ENCODE data around the gene CTNNAL1. TPM values are rescaled to one million over a fixed set of nuclear protein-coding genes. Genes with fewer than 3 reads are reported as not detected.

The CTNNAL1 gene
- polyA plus RNA-seq, 1 donor from 2014 or later: 24.7 TPM

DNA sequence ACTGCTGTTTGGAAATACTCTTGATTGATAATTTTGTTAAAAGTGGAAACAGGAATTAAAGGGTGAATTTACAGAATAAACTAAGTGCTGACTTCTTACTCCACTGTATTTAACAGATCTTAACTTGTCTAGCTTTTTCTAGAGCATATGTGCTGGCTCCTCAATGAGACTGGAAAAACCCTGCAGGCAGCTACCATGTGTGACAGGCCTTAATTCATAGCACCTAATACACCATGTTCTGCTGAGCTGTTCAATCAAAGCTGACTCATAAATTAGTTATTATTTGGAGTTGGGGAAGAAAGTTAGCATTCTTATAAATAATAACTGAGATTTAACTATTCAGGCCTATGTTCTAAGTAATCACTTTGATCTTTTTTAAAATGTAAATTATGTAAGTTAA is 29.4 kb downstream of the CTNNAL1 start:
- TF ChIP-seq EP300 (conservative IDR thresholded peaks at IDR 0.05; ENCODE audit: poor library complexity, severe bottlenecking) (no peak), TAF1 (IDR thresholded peaks at IDR 0.05; ENCODE audit: low read depth) (no peak), POLR2AphosphoS5 (IDR thresholded peaks at IDR 0.05) (no peak), MXI1 (conservative IDR thresholded peaks at IDR 0.05; ENCODE audit: poor library complexity, severe bottlenecking) (no peak), EZH2 (IDR thresholded peaks at IDR 0.05; ENCODE audit: borderline replicate concordance, insufficient read depth, low read length, poor library complexity, severe bottlenecking) (no peak), RAD21 (conservative IDR thresholded peaks at IDR 0.05) (no peak), SMC3 (conservative IDR thresholded peaks at IDR 0.05; ENCODE audit: poor library complexity) (no peak)
- TF ChIP-seq, protein P1, sequence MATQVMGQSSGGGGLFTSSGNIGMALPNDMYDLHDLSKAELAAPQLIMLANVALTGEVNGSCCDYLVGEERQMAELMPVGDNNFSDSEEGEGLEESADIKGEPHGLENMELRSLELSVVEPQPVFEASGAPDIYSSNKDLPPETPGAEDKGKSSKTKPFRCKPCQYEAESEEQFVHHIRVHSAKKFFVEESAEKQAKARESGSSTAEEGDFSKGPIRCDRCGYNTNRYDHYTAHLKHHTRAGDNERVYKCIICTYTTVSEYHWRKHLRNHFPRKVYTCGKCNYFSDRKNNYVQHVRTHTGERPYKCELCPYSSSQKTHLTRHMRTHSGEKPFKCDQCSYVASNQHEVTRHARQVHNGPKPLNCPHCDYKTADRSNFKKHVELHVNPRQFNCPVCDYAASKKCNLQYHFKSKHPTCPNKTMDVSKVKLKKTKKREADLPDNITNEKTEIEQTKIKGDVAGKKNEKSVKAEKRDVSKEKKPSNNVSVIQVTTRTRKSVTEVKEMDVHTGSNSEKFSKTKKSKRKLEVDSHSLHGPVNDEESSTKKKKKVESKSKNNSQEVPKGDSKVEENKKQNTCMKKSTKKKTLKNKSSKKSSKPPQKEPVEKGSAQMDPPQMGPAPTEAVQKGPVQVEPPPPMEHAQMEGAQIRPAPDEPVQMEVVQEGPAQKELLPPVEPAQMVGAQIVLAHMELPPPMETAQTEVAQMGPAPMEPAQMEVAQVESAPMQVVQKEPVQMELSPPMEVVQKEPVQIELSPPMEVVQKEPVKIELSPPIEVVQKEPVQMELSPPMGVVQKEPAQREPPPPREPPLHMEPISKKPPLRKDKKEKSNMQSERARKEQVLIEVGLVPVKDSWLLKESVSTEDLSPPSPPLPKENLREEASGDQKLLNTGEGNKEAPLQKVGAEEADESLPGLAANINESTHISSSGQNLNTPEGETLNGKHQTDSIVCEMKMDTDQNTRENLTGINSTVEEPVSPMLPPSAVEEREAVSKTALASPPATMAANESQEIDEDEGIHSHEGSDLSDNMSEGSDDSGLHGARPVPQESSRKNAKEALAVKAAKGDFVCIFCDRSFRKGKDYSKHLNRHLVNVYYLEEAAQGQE (IDR thresholded peaks at IDR 0.05; ENCODE audit: borderline replicate concordance): no peak
- TF ChIP-seq, protein P2, sequence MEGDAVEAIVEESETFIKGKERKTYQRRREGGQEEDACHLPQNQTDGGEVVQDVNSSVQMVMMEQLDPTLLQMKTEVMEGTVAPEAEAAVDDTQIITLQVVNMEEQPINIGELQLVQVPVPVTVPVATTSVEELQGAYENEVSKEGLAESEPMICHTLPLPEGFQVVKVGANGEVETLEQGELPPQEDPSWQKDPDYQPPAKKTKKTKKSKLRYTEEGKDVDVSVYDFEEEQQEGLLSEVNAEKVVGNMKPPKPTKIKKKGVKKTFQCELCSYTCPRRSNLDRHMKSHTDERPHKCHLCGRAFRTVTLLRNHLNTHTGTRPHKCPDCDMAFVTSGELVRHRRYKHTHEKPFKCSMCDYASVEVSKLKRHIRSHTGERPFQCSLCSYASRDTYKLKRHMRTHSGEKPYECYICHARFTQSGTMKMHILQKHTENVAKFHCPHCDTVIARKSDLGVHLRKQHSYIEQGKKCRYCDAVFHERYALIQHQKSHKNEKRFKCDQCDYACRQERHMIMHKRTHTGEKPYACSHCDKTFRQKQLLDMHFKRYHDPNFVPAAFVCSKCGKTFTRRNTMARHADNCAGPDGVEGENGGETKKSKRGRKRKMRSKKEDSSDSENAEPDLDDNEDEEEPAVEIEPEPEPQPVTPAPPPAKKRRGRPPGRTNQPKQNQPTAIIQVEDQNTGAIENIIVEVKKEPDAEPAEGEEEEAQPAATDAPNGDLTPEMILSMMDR (IDR thresholded peaks at IDR 0.05; ENCODE audit: poor library complexity, severe bottlenecking): no peak
- no peaks in the 10 kb centered on the region for H4K20me1 ChIP-seq (ENCODE audit: insufficient read depth)
- H3K79me2 ChIP-seq (replicated peaks; ENCODE audit: insufficient read depth, low read length): no peaks in the 10 kb centered on the region
- no peak overlapping the region for H3K4me3 ChIP-seq (ENCODE audit: low read length)
- no peaks in the 10 kb centered on the region for H3K36me3 ChIP-seq (ENCODE audit: insufficient read depth, low read length)
- no peak overlapping the region for H3K9ac ChIP-seq (ENCODE audit: low read length)
- H3K9me3 ChIP-seq (ENCODE audit: low read length): no peaks in the 10 kb centered on the region
- H3K4me2 ChIP-seq (ENCODE audit: low read length): no peak overlapping the region
- H3K27me3 ChIP-seq (ENCODE audit: insufficient read depth, low read depth, low read length): no peaks in the 10 kb centered on the region
- no peaks in the 10 kb centered on the region for H3F3A ChIP-seq (ENCODE audit: insufficient read depth, low read length, poor library complexity, severe bottlenecking)
- no peak overlapping the region for H3K27ac ChIP-seq (ENCODE audit: low read length)
- no peak overlapping the region for H2AFZ ChIP-seq (ENCODE audit: low read depth, low read length)
- no peaks in the 10 kb centered on the region for H3K9me2 ChIP-seq (ENCODE audit: insufficient read depth, low read length)

DNA sequence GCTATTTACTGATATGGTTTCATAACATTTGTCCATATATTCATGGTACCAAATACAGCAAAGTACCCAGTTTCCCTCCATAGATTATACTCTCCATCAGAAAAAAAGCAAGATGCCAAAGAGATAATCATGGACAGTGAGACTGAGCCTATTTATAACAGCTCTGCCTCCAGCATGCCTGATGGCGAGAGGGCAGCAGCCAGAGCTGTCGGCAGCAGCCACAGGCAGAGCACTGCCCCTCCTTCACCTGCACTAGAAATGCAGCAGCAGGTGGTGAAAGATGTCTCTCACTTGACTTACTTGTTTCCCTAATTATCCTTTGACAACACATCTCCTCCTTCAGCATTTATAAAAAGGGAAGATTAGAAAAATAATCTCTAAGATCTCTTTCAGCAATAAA is 32.4 kb downstream of the CTNNAL1 start:
- H3K9ac ChIP-seq (ENCODE audit: low read length): no peak overlapping the region
- no peaks in the 10 kb centered on the region for H3K9me2 ChIP-seq (ENCODE audit: insufficient read depth, low read length)
- TF ChIP-seq POLR2AphosphoS5 (IDR thresholded peaks at IDR 0.05) (no peak), EZH2 (IDR thresholded peaks at IDR 0.05; ENCODE audit: borderline replicate concordance, insufficient read depth, low read length, poor library complexity, severe bottlenecking) (no peak), MXI1 (conservative IDR thresholded peaks at IDR 0.05; ENCODE audit: poor library complexity, severe bottlenecking) (no peak), TAF1 (IDR thresholded peaks at IDR 0.05; ENCODE audit: low read depth) (no peak), RAD21 (conservative IDR thresholded peaks at IDR 0.05) (no peak), EP300 (conservative IDR thresholded peaks at IDR 0.05; ENCODE audit: poor library complexity, severe bottlenecking) (no peak), SMC3 (conservative IDR thresholded peaks at IDR 0.05; ENCODE audit: poor library complexity) (no peak)
- TF ChIP-seq, protein P2 (IDR thresholded peaks at IDR 0.05; ENCODE audit: poor library complexity, severe bottlenecking): no peak
- TF ChIP-seq, protein P1 (IDR thresholded peaks at IDR 0.05; ENCODE audit: borderline replicate concordance): no peak
- no peaks in the 10 kb centered on the region for H3K79me2 ChIP-seq (replicated peaks; ENCODE audit: insufficient read depth, low read length)
- H3K9me3 ChIP-seq (ENCODE audit: low read length): no peaks in the 10 kb centered on the region
- no peak overlapping the region for H2AFZ ChIP-seq (ENCODE audit: low read depth, low read length)
- no peaks in the 10 kb centered on the region for H3K36me3 ChIP-seq (ENCODE audit: insufficient read depth, low read length)
- no peaks in the 10 kb centered on the region for H3K27me3 ChIP-seq (ENCODE audit: insufficient read depth, low read depth, low read length)
- no peaks in the 10 kb centered on the region for H3F3A ChIP-seq (ENCODE audit: insufficient read depth, low read length, poor library complexity, severe bottlenecking)
- no peak overlapping the region for H3K27ac ChIP-seq (ENCODE audit: low read length)
- no peaks in the 10 kb centered on the region for H4K20me1 ChIP-seq (ENCODE audit: insufficient read depth)
- no peak overlapping the region for H3K4me3 ChIP-seq (ENCODE audit: low read length)
- no peak overlapping the region for H3K4me2 ChIP-seq (ENCODE audit: low read length)
